Measurements from ENCODE around the gene DLG2. TPM values are rescaled to one million over a fixed set of nuclear protein-coding genes. Genes with fewer than 3 reads are reported as not detected.

DLG2 gene
- total RNA-seq, 4 donors from 2014 or later = 37.9 to 71.5 (median 44.9) TPM

- WGBS = 71% methylated on average over 4 of the region's 4 CpGs
- no peaks in the 10 kb centered on the region for H3K36me3 ChIP-seq
- H3K27ac ChIP-seq = no peak overlapping the region
These were observed 1868.0 kb downstream of the DLG2 start for GRCh38 chr11:83759148-83759547.

GRCh38 chr11:83751041-83751440 lies 1876.1 kb downstream of the DLG2 start:
- H3K27me3 ChIP-seq = no peaks in the 10 kb centered on the region
- H3K4me1 ChIP-seq = no peaks in the 10 kb centered on the region
- DNase-seq (ENCODE audit: low spot score in 2 of 2) = no peak
- no peaks in the 10 kb centered on the region for H3K36me3 ChIP-seq
- 62% methylated on average over 1 of the region's 1 CpG for WGBS
- no peak for TF ChIP-seq EP300 (IDR thresholded peaks at IDR 0.05)
- no peak for TF ChIP-seq POLR2A (IDR thresholded peaks at IDR 0.05)
- no peak for TF ChIP-seq POLR2AphosphoS5 (IDR thresholded peaks at IDR 0.05)
- TF ChIP-seq CTCF (IDR thresholded peaks at IDR 0.05) = no peak
- H3K27ac ChIP-seq = no peak overlapping the region
- H3K9me3 ChIP-seq = no peaks in the 10 kb centered on the region
- H3K4me3 ChIP-seq = no peak overlapping the region

More at GRCh38 chr11:83759148-83759547, 1868.0 kb downstream of the DLG2 start:
- H3K4me1 ChIP-seq = no peaks in the 10 kb centered on the region
- no peaks in the 10 kb centered on the region for H3K9me3 ChIP-seq
- no peaks in the 10 kb centered on the region for H3K27me3 ChIP-seq
- TF ChIP-seq EP300 (IDR thresholded peaks at IDR 0.05) (no peak), CTCF (IDR thresholded peaks at IDR 0.05) (no peak), POLR2AphosphoS5 (IDR thresholded peaks at IDR 0.05) (no peak)
- no peak overlapping the region for H3K4me3 ChIP-seq
- no peak for DNase-seq (ENCODE audit: low spot score in 2 of 2)

DNA sequence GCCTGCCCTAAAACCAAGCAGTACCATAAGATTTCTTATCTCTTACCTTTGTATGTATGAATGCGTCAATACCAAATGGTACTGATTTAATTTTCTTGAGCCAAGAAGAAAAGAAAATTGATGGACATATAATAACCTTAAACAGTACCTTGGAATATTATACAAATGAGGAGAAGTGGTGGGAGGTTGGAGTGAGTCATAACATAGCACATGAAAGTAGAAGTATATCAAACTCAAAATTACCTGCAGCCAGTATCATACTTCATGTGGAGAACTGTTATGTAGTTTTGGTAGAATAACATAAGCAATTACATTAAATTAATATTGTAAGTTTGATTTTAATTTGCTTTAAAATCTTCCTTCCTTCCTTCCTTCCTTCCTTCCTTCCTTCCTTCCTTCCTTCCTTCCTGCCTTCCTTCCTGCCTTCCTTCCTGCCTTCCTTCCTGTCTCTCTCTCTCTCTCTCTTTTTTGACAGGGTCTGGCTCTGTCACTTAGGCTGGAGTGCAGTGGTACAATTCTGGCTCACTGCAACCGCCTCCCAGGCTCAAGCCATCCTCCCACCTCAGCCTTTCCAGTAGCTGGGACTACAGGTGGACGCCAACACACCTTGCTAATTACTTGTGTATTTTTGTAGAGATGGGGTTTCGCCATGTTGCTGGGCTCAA lies 1880.1 kb downstream of the DLG2 start:
- Histone ChIP-seq H3K27ac (no peak overlapping the region), H3K36me3 (no peaks in the 10 kb centered on the region), H3K27me3 (no peaks in the 10 kb centered on the region), H3K9me3 (no peaks in the 10 kb centered on the region), H3K4me1 (peaks cover 4% of the 10 kb centered on the region), H3K4me3 (no peak overlapping the region)
- WGBS = 95% methylated on average over 4 of the region's 4 CpGs
- TF ChIP-seq EP300 (IDR thresholded peaks at IDR 0.05) = no peak
- TF ChIP-seq POLR2AphosphoS5 (IDR thresholded peaks at IDR 0.05) = no peak
- TF ChIP-seq CTCF (IDR thresholded peaks at IDR 0.05) = no peak
- no peak for TF ChIP-seq POLR2A (IDR thresholded peaks at IDR 0.05)
- no peak for DNase-seq (ENCODE audit: low spot score in 2 of 2)

DNA sequence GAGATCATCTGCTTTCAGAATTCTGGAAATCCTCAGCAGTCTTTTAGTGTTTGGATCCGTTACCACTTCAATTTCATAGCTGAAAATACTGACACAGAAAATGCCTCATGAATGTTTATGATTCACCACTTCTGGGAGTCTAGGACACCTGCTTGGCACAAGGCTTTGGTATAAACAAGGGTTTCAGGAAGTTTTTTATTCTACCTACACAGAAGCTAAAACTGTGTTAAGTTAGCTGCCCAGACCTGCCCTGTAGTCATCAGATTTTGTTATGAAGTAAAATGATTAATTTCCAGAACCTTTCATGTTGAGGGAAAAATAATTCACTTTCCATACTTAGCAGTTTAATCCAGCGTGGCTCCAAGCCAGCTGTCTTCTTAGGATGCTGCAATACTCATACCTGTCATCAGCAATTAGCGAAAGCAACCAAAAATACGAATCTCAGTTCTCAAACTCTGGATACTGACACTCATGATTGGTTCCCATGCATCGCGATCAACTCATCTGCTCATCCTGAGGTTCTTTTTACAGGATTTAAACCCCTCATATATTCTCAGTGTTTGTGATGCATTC lies 1882.4 kb downstream of the DLG2 start:
- Histone ChIP-seq H3K36me3 (no peaks in the 10 kb centered on the region), H3K27ac (no peak overlapping the region), H3K4me3 (no peak overlapping the region), H3K9me3 (no peaks in the 10 kb centered on the region), H3K27me3 (no peaks in the 10 kb centered on the region), H3K4me1 (peaks cover 4% of the 10 kb centered on the region)
- TF ChIP-seq POLR2AphosphoS5 (IDR thresholded peaks at IDR 0.05) (no peak), EP300 (IDR thresholded peaks at IDR 0.05) (no peak), CTCF (IDR thresholded peaks at IDR 0.05) (no peak), POLR2A (IDR thresholded peaks at IDR 0.05) (no peak)
- no peak for DNase-seq (ENCODE audit: low spot score in 2 of 2)
- 49% methylated on average over 6 of the region's 6 CpGs for WGBS

GRCh38 chr11:83736684-83737083 lies 1890.5 kb downstream of the DLG2 start:
- no peak for DNase-seq (ENCODE audit: low spot score in 2 of 2)
- Histone ChIP-seq H3K4me1 (no peaks in the 10 kb centered on the region), H3K9me3 (no peaks in the 10 kb centered on the region), H3K4me3 (no peak overlapping the region), H3K27ac (no peak overlapping the region), H3K27me3 (no peaks in the 10 kb centered on the region), H3K36me3 (no peaks in the 10 kb centered on the region)
- no peak for TF ChIP-seq POLR2AphosphoS5 (IDR thresholded peaks at IDR 0.05)

All from suprapubic skin (tissue), 4 donors.